HG02870 (cell line): ENCODE measurements around the gene DNAJC15.

Experiments
- ATAC-seq: cut with Tn5 transposase; IDR thresholded peaks from one replicate; pipeline ENCODE4 v1.9.1; 2021; ENCODE audit warnings: mild to moderate bottlenecking, moderate library complexity; ENCODE audit not compliant: unreplicated experiment

DNAJC15 gene

DNA sequence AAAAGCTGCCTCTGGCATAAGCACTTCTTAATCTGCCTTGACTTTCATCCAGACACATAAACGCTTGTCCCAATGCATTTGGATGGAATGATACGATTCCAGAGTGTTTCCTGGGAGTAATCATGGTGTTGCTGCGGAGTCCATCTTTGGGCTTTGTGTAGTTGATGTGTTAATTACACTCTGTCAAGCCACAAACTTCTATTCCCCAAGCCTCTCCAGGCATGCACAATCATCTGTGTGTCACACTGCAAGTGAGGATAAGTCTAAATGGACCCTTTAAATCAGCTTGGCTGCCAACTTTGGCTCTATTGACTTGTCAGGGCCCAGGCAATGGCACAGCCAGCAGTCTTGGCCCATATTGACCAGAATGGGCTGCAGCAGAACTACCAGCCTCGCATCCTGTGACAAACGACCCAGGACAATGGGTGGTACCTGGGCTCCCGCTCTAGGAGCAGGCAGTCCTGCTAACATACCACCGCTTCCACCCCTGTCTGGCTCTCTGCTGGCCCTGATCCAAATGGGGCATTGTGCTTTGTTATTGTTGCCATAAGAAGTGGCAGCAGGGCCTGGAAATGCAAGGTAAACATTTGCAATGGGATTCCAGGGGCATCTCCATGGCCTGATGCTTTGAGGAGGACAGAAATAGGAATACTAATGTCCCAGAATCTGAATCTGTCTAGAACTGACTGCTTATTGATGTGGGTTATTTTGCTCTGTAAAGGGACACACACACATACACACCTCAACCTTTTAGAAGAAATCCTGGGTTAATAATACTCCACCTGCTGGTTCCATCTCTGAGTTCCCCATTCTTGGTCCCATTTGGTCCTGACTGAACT is 127.2 kb downstream of the DNAJC15 start:
- ATAC-seq = no peak

DNA sequence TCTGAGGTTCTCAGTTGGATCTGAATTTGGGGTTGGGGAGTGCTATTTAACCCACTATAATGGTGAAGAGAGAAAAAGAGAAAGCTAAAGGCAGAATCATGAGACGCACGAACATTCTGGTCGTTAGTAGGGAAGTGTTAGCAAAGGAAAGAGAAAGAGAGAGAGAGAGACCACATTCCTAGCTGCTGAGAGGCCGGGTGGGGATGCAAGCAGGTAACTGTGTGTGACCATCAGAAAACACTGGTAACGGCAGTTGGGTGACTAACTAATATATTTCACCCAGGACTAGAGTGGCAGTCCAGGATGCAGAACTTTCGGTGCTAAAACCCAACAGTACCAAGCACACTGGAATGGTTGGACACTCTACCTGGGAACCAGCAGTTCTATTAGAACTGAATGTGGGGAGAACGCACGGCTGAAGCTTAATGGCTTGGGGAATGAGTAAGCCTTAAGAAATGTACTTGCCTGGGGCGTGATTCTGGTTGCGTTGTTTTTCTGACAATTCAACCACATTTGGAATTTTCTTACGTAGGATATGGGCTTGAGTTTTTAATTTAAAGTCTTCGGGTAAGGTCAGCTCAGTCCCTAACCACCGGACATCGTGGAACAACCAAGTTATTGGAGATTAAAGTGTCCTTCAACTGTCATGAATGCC is 130.2 kb downstream of the DNAJC15 start:
- ATAC-seq = no peak

DNA sequence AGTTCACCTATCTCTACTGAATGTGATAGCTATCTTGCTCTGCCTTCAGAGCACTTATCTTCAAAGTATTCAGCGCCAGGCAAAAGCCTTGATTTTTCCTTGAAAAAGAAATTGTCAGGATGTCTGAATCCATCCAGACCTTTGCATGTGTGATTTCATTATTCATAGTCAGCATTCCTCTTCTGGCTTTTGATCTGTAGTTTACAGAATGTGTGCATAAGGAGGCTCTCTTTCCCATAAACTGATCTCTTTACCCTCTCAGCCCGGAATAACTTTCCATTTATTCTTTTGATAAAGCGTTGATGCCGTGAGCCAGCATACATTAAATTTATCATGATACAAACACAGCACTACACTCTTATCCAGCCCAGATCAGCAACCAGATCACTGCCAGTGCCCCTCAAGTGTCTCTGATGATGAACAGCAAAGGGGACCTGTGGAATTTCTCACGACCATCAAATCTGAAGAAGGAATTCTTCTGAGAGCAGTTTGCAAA is 130.8 kb downstream of the DNAJC15 start:
- ATAC-seq = no peak

DNA sequence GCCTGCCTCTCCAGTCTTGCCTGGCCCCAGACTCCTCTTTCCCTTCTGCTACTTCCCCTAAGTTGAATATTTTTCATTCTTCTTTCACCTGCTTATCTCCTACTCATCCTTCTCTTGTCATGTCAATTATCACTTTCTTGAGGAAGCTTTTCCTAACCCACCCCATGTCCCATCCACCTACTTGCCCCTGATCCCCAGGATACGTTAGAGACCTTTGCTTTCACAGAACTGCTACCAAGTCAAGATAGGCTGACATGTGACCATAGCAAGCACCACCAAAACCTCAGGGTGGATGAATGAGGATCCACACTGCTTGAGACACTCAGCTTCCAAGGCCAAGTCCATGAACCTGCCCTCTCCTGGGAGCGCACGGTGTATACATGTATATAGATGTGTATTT is 131.5 kb downstream of the DNAJC15 start:
- no peak for ATAC-seq

DNA sequence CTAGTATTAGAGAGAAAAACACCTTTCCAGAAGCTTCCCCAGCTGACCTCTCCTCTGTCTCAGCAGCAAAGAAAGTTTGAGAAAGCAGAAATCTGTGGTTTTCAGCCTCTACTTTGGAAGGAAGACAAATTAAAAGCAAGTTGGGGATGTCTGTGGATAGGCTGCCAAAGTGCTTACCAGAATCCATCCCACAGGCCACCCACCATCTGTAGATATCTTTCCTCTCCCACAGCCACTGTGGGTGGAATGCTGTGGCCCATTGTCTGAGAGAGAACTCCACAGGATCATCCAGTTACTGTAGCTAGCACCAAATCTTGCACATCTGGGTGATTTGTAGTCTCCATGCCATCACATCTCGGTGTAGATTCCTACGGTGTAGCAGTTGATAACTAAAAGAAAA is 133.5 kb downstream of the DNAJC15 start:
- ATAC-seq = no peak

DNA sequence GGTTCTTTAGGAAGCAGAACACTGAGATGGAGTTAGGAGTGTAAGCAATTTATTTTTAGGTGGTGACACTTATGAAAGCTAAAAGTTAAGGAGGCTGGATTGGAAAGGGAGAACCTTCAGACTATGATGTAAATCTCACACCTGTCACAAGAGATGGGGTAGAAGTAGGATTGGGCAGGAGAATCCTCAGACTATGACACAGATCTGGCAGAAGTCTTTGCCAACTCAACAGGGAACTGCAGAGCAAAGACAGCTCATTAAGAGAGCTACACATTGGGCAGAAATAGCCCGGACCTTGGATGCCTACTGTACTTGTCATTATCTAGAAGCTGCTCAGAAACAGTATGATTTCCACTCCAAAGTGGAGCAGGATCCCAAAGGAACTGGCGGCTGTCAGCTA is 134.4 kb downstream of the DNAJC15 start:
- no peak for ATAC-seq

DNA sequence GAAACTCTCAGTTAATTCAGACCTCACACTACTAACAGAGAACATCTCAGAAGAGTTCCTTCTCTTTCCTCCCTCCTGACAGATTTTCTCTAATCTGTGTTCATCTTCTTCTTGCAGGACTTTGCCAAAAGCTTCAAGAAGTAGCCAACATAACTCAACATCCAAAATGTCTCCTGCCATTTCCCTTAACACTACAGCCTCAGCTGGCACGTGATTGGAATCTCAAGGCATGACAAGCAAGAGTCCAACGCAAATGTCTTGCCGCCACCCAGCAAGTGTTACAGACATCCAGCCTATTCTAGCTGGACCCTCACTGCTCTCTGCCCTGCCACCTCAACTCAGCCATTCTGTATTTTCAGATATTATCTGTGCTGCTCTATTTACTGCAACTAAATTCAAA is 135.1 kb downstream of the DNAJC15 start:
- ATAC-seq = no peak

DNA sequence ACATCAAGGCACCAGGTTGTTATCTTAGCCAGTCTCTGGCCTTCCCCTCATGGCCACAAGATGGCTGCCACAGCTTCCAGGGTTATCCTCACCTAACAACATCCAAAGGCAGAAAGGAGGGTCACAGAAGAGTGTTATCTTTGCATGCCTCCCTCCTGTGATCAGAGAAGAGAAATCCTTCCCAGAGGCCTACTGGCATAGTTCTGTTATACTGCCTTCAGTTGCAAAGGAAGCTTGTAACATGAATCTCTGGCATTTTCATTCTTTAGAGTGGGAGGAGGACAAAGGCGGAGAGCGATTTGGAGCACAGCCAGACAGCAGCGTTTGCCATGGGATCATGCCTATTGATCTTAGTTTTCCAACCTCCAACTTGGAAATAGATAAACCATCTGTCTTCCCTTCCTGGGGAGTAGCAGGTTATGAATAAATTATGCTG is 135.7 kb downstream of the DNAJC15 start:
- no peak for ATAC-seq
